Activated gamma-delta T cell (primary cell): ENCODE measurements around the gene TAPBP.

Experiments
- DNase-seq: peaks from one replicate; lab custom pipeline; 2025; lab: John Stamatoyannopoulos, UW

The TAPBP gene

DNA sequence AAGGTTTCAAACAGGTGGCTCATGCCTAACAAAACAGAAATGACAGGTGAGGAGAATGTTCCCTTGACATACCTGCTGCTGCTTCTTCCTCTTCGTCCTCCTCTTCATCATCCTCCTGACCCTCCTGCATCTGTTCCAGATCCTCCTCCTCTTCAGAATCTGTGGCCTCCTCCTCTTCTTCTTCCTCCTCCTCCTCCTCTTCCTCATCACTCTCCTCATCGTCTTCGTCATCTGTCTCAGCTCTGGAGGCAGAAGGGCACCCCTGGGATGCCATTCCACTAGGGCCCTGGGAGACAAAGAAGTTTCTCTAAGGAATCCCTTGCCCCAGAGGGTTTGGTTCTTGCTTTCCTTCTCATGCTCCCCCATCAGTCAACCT is 6.0 kb upstream of the TAPBP start:
- no peak for DNase-seq

GRCh38 chr6:33318426-33319073 is 4.7 kb upstream of the TAPBP start:
- DNase-seq: no peak

DNA sequence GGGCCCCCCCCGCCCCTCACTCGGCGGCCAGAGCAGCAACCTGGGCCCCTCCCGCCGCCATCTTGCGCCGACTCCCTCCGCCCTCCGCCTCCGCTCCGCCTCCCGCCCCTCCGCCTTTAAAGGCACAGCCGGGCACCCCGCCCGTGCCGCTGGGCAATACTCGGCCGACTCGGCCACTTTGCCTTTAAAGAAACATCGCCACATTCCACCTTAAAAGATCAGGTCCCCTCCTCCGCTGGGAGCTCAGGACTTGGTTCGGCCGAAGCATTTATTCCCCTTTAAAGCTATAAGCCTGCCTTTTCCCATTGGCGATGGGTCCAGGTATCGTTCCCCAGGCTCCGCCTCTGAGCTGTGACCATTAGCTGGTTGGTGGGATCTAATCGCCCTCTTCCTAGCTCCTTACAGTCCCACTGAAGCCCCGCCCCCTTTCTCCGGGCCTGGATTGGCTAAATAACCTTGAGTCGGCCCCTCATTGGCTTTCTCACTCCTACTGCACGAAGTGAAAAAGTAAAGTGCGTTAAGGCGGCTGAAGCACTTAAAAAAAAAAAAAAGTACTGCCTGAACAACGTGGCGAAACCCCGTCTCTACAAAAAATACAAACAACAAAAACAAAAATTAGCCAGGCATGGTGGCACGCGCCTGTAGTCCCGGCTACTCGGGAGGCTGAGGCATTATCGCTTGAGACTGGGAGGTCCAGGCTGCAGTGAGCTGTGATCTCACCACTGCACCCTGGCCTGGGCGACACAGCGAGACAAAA is 4.0 kb upstream of the TAPBP start, which contains the start of gene ZBTB22:
ZBTB22 (minus strand) TSS at position 76 of the 757 bp plus-strand sequence. CDS start 828 bp downstream, outside the sequence.
- peak; percentile 84 for DNase-seq

DNA sequence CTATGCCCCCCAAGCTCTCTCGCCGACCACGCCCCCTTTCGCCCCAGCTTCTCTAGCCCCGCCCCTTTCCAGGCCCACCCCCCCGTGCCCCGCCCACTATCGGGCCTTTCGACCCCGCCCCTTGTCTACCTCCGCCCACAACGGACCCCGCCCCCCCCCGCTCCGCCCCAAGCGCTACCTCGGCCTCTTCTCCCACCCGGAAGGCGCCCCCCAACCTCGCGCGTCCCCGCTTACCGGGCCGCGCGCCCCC is 3.5 kb upstream of the TAPBP start:
- no peak for DNase-seq

GRCh38 chr6:33316603-33317418 is 2.9 kb upstream of the TAPBP start:
- no peak for DNase-seq

- DNase-seq: no peak
Observed at GRCh38 chr6:33315793-33316602, 2.1 kb upstream of the TAPBP start.

- DNase-seq: no peak
Observed at GRCh38 chr6:33314943-33315792, 1.3 kb upstream of the TAPBP start.

DNA sequence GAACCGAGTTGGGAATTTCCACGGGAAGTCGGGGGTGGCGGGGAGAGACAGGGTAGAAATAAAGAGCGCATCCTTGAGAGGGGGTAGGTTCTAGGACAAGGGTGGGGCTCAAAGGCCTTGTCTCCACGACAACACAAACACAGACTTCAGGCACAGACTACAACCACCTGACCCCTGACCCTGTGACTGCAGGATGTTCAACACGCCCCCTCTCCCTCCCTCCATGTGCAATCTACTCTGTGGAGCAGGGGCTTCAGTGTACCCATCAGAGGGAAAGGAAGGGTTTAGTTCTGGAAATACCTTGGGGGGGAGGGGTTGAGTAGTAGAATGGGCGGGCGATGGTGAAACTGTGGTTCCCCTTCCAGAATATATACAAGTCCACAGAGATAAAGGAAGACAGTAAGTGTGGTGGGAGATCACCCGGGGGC is 651 bp upstream of the TAPBP start:
- DNase-seq: no peak

DNA sequence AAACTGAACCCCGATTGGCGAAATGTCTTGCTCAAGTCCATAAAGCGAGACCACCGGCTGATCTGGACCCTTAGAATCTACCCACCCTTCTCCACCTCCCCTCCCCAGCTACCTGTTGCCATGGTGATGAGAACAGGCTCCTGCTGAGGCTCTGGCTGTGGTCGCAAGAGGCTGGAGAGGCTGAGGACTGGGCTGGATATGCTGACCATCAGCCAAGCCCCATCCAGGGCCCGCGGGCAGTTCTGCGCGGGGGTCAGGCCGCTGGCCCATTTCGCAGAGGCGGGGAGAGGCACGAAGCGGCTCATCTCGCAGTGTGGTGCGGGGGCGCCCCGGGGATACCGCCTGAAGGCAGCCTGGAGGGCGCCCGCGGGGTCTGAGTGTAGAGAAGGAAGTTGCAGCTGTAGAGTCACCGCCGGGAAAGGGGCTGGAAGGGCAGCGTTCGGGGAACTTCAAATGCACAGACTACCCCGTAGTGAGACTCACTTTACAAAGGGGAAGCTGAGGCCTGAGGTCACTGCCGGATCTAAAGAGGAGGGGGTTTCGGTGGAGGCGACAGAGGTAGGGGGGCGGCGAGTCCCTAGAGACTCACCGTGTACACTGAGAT is 671 bp downstream of the TAPBP start:
- DNase-seq: no peak

- peak; percentile 23 for DNase-seq
Observed at GRCh38 chr6:33312361-33313104, 1.3 kb downstream of the TAPBP start.

- DNase-seq: no peak
Observed at GRCh38 chr6:33306356-33306755, 7.5 kb downstream of the TAPBP start.

GRCh38 chr6:33305052-33305451 is 8.8 kb downstream of the TAPBP start:
- DNase-seq: no peak

GRCh38 chr6:33304216-33304615 is 9.7 kb downstream of the TAPBP start:
- DNase-seq: no peak

GRCh38 chr6:33301877-33302276 is 12.0 kb downstream of the TAPBP start:
- no peak for DNase-seq

GRCh38 chr6:33299237-33299944 is 14.5 kb downstream of the TAPBP start:
- peak; percentile 88 for DNase-seq

DNA sequence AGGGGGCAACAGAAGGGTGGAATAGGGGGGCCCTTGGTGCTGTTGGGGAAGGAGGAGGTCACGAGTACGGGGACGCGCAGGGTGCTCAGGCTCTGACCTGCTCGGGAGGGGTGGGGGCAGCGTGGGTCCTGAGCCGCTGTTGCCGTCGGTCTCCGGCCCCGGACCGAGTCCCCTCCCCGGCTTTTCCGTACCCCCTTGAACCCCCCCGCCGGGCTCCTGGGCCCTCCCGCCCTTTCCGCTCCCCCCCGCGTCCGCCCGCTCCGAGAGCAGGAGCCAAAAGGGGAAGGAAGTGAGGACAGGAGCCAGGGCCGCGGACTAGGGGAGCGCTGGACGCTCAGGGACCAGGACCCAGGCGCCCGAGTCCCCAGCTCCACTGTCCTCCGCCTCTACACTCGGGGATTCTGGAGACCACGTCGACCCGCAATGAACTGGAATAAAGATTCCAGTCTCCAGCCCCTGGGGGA is 15.1 kb downstream of the TAPBP start, which contains the start of gene RGL2:
RGL2 (minus strand) TSS at position 170 of the 464 bp plus-strand sequence. CDS start 332 bp downstream, outside the sequence.
- DNase-seq: peak; percentile 53

- no peak for DNase-seq
Observed at GRCh38 chr6:33297956-33298772, 15.7 kb downstream of the TAPBP start.

GRCh38 chr6:33297406-33297955 is 16.4 kb downstream of the TAPBP start:
- DNase-seq: no peak
